Activated CD8-positive, alpha-beta memory T cell treated with anti-CD3 and anti-CD28 coated beads, Interleukin-2, amount 50 U/mL, for 1 hour (primary cell): ENCODE measurements around the gene SLC5A9.
"Not testable (repeated sequence)": the region's sequence is repeated elsewhere in the genome, so short reads cannot be mapped to it uniquely, and the experiment has no call there.

Experiments used
- DNase-seq: peaks from one replicate; pipeline ENCODE4 v3.0.0-alpha.2; 2020; ENCODE audit errors: extremely low read depth

Gene SLC5A9

GRCh38 chr1:48242141-48242736 lies 19.7 kb downstream of the SLC5A9 start:
- no peak for DNase-seq

DNA sequence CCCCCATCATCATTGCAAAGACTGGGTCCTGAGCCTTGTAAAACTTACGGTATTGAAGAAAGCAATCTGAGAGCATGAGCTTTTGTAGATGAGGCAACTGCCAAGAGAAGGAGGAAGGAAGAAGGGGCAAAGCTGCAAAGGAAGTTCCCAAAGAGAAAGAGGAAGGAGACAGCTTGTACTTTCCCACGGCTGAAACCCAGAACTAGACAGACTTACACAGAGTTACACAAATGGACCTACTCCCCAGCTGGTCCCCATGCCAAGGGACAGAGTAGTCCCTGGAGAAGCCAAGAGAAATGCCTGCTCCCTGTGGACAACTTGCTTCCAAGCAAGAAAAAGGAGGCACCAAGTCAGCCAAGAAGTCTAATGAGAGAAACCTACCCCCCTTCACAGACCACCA lies 22.6 kb downstream of the SLC5A9 start:
- no peak for DNase-seq

DNA sequence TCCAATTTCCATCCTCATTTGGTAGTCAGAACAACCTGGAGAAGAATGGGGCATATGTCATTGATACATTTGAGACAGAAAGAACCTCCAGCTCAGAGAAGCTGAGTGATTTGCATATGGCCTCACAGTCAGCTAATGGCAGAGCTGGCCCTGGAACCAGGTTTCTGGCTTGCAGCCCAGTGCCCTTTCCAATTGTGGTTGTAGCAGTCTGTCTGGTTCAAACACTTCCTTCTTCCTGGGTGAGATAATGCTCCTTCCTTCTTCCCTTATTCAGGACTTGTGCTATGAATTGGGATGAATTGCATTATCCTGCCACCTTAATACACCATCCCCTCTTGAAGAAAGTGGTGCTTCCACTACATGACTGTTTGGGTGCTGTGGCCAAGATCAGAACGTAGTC lies 24.2 kb downstream of the SLC5A9 start:
- DNase-seq: no peak

DNA sequence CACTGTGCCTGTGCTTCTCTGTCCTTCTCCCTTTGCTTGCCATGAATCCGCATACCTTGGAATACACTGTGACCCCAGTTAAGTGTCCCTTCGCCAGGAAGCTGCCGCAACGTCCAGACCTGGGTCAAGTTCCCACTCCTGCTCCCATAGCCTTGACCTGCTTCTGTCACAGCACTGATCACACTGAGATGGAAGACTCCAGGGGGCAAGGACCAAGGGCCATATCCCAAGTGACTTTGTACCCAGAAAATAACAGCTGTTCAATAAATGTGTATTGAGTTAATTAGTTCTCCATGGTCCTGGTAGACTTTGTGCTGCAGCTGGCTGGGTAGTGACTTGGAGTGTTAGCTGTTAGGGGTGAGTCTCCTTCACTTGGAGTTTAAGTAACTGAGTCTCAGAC lies 25.8 kb downstream of the SLC5A9 start:
- DNase-seq: no peak

- no peak for DNase-seq
Observed at GRCh38 chr1:48249868-48250267, 27.4 kb downstream of the SLC5A9 start.

- no peak for DNase-seq
Observed at GRCh38 chr1:48250572-48250971, 28.1 kb downstream of the SLC5A9 start.

DNA sequence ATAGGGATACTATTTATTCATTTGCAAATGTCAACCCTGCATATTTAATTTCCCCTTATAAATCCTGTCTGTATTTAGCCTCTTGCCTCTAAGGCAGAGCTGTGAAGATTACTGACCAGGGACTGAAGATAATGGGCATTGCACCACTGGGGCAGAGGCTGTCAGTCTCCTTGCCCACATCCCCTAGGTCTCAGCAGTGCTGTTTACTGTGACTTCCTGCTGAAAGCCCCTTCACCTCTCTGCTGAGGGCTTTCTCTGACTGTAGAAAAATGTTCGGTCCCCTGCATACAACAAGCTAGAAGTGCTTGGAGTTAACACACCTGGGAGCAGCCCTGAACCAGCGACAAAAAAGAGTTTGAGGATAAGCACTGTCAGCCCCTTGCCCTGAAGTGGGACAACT lies 28.8 kb downstream of the SLC5A9 start:
- DNase-seq: no peak

DNA sequence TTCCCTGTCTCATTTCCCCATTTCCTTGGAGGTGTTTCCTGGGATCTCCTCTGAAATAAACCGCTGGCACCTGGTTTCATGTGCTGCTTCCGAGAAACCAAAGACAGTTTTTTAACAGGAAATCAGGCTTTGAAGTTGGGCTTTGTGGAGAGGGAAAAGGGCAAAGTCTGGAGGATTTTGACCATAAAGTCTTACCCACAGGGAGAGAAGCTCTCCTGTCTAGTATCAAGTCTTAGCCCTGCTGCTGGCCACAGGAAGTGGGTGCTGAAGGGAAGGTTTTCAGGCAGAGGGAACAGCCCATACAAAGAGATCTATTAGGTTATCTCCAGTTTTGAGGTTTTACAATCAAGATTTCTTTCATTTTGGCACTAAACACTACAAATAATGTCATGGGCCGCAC lies 29.3 kb downstream of the SLC5A9 start:
- DNase-seq: no peak

DNA sequence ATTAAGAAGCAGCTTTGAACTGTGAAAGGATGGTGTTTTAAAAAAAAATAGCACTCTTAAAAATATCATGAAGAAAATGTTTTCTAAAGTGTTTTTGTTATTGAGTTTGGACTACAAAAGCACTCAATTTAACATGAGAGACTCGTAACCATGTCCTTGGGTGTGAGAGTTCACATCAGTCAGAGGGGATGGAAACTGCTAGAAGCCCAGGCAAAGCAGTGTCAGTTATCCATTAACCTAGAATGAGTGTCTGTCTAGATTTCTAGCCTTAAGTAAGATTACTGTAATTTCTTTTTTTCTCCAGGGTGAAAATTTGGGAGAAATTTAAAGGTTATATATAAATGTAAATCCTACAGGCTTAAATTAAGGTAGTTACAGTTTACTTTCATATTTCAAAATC lies 31.7 kb downstream of the SLC5A9 start:
- DNase-seq: no peak

GRCh38 chr1:48258106-48258505 lies 35.6 kb downstream of the SLC5A9 start:
- no peak for DNase-seq

- no peak for DNase-seq
Observed at GRCh38 chr1:48261881-48262400, 39.4 kb downstream of the SLC5A9 start.

GRCh38 chr1:48263041-48263440 lies 40.5 kb downstream of the SLC5A9 start:
- DNase-seq: no peak

DNA sequence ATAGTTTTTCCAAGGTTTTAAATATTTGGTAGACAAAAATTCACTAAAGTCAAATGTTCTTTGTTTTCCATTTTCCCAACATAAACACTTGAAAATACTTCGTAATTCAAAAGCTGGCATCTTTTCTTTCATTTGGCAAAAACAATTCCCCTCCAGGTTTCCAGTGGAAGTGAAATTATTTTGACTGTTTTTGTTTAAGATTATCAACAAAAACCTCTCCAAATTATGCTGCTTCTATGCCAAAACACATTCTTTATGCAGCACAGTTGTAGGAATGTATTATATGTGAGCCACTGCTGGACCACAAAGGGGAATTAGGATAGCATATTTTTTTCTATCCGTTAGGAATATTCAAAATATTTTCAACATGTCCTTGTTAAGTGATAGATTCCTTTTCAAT lies 44.1 kb downstream of the SLC5A9 start:
- no peak for DNase-seq

- not testable (repeated sequence) for DNase-seq
Observed at GRCh38 chr1:48277437-48277836, 54.9 kb downstream of the SLC5A9 start.

DNA sequence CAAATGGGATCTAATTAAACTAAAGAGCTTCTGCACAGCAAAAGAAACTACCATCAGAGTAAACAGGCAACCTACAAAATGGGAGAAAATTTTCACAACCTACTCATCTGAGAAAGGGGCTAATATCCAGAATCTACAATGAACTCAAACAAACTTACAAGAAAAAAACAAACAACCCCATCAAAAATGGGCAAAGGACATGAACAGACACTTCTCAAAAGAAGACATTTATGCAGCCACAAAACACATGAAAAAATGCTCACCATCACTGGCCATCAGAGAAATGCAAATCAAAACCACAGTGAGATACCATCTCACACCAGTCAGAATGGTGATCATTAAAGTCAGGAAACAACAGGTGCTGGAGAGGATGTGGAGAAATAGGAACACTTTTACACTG lies 59.8 kb downstream of the SLC5A9 start:
- DNase-seq: not testable (repeated sequence)

DNA sequence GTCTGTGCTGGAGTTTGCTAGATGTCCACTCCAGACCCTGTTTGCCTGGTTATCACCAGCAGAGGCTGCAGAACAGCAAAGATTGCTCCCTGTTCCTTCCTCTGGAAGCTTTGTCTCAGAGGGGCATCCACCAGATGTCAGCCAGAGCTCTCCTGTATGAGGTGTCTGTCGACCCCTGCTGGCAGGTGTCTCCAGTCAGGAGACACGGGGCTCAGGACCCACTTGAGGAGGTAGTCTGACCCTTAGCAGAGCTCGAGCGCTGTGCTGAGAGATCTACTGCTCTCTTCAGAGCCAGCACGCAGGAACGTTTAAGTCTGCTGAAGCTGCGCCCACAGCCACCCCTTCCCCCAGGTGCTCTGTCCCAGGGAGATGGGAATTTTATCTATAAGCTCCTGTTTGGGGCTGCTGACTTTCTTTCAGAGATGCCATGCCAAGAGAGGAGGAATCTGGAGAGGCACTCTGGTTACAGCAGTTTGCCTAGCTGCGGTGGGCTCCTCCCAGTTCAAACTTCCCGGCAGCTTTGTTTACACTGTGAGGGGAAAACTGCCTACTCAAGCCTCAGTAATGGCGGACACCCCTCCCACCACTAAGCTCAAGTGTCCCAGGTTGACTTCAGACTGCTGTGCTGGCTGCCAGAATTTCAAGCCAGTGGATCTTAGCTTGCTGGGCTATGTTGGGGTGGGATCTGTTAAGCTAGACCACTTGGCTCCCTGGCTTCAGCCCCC lies 62.3 kb downstream of the SLC5A9 start:
- not testable (repeated sequence) for DNase-seq

DNA sequence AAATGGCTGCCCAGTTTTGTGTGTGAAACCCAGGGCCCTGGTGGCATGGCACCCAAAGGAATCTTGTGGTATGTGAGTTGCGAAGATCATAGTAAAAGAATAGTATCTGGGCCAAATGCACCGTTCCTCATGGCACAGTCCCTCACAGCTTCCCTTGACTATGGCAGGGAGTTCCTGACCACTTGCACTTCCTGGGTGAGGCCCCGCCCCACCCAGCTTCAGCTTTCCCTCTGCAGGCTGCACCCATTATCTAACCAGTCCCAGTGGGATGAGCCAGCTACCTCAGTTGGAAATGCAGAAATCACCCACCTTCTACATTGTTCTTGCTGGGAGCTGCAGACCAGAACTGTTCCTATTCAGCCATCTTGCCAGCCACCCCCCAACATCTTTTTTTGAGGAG lies 63.0 kb downstream of the SLC5A9 start:
- no peak for DNase-seq

DNA sequence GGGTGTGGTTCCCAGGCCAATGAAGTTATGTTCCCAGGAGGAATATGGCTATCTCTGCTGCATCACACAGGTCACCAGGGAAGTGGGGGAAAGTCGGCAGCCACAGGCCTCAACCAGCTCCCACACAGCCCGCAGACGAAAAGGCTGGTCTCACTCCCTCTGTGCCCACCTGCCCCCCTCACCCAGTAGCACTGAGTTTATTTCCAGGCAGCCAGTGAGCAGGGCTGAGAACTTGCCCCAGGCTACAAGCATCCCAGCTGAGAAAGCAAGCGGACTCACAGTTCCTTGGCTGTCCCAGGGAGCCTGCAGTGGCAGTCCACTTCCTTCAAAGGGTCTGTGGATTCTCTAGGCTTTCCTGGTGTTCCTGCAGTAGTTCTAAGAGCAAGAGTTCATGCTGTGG lies 68.9 kb downstream of the SLC5A9 start:
- no peak for DNase-seq

GRCh38 chr1:48292706-48293105 lies 70.2 kb downstream of the SLC5A9 start:
- no peak for DNase-seq

- DNase-seq: not testable (repeated sequence)
Observed at GRCh38 chr1:48294094-48294493, 71.6 kb downstream of the SLC5A9 start.

DNA sequence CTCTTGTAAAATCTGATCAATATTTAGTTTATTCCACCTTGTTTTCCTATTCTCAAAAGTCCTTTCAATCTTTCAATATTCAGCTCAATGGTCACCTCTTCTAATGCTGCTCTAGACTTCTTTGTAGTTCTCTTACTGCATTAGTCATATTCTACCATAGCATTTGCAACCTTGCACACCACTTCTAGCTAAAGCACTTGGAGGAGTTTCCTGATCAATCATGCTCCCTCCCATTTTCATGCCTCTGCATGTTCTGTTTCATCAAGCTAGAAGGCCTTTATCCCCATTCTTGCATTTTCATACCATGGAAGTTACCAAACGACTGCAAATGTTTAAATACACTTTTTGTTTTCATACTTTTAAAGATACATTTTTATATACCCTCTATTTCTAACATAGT lies 72.1 kb downstream of the SLC5A9 start:
- no peak for DNase-seq
